Activated CD4-positive, alpha-beta memory T cell treated with anti-CD3 and anti-CD28 coated beads for 36 hours (primary cell): ENCODE data around the gene IQUB. TPM values are rescaled to one million over a fixed set of nuclear protein-coding genes. Genes with fewer than 3 reads are reported as not detected.
"Not testable (repeated sequence)": the region's sequence is repeated elsewhere in the genome, so short reads cannot be mapped to it uniquely, and the experiment has no call there.

Experiments used
- CTCF ChIA-PET: fragments of 350-600 bp; sonication (Branson Sonifier 250); formaldehyde crosslinking; loops from one replicate; lab custom pipeline; 2021; ENCODE audit warnings: antibody characterized with exemption, inconsistent platforms; lab: Charles Lee
- POLR2A ChIA-PET: fragments of 350-600 bp; sonication (Branson Sonifier 250); formaldehyde crosslinking; loops from one replicate; lab custom pipeline; 2021; ENCODE audit warnings: antibody characterized with exemption; lab: Charles Lee
- DNase-seq: peaks from one replicate; pipeline ENCODE4 v3.0.0-alpha.2; 2020
- H3K27ac Mint-ChIP-seq: one replicate; pipeline ENCODE4 v1.8.0; 2021; ENCODE audit warnings: mixed read lengths
- H3K27me3 Mint-ChIP-seq: one replicate; pipeline ENCODE4 v1.8.0; 2021; ENCODE audit warnings: mixed read lengths
- H3K36me3 Mint-ChIP-seq: one replicate; pipeline ENCODE4 v1.8.0; 2021; ENCODE audit warnings: mixed read lengths
- H3K4me1 Mint-ChIP-seq: one replicate; pipeline ENCODE4 v1.8.0; 2021; ENCODE audit warnings: low read depth, mixed read lengths
- H3K4me3 Mint-ChIP-seq: one replicate; pipeline ENCODE4 v1.8.0; 2021; ENCODE audit warnings: mild to moderate bottlenecking, mixed read lengths
- H3K9me3 Mint-ChIP-seq: one replicate; pipeline ENCODE4 v1.8.0; 2021; ENCODE audit warnings: mixed read lengths
- intact Hi-C: fragments of 100-400 bp; cut with micrococcal nuclease; formaldehyde crosslinking; loops from one replicate; pipeline ENCODE4 v1.15.1; 2023
- total RNA-seq, 2 experiments: library from RNA; stranded (reverse); gene quantifications; one replicate each; pipeline ENCODE4 v1.2.3, GENCODE V29; 2021

IQUB gene
- total RNA-seq, 2 experiments from 2014 or later, result 0.10 TPM; not detected in 1

- ChIA-PET CTCF (interaction anchor here (1.3 kb wide), 1 partner anchor 14 kb away, joined by 5 read pairs; no protein-coding TSS in a partner anchor), POLR2A (no interaction called here)
- no peaks in the 10 kb centered on the region for H3K36me3 Mint-ChIP-seq
- H3K27ac Mint-ChIP-seq, result no peak overlapping the region
- peaks cover 3% of the 10 kb centered on the region for H3K9me3 Mint-ChIP-seq
- H3K27me3 Mint-ChIP-seq, result peaks cover 15% of the 10 kb centered on the region
- H3K4me1 Mint-ChIP-seq, result no peaks in the 10 kb centered on the region
- DNase-seq, result no peak
- H3K4me3 Mint-ChIP-seq, result no peak overlapping the region
- intact Hi-C loops, result no loop called here
Measured at GRCh38 chr7:123480107-123480506, 54.3 kb downstream of the IQUB start.

DNA sequence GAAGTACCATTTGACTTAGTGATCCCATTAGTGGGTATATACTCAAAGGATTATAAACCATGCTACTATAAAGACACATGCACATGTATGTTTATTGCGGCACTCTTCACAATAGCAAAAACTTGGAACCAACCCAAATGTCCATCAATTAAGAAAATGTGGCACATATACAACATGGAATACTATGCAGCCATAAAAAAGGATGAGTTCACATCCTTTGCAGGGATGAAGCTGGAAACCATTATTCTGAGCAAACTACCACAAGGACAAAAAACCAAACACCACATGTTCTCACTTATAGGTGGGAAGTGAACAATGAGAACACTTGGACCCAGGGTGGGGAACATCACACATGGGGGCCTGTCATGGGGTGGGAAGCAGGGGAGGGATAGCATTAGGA is 56.3 kb downstream of the IQUB start:
- H3K9me3 Mint-ChIP-seq, intact Hi-C loops, DNase-seq, CTCF ChIA-PET, H3K4me3 Mint-ChIP-seq, H3K4me1 Mint-ChIP-seq, POLR2A ChIA-PET, H3K36me3 Mint-ChIP-seq, H3K27ac Mint-ChIP-seq: not testable (repeated sequence)
- H3K27me3 Mint-ChIP-seq, result peaks cover 15% of the 10 kb centered on the region

- ChIA-PET POLR2A (no interaction called here), CTCF (no interaction called here)
- intact Hi-C loops, result no loop called here
- no peak overlapping the region for H3K4me3 Mint-ChIP-seq
- H3K27ac Mint-ChIP-seq, result no peak overlapping the region
- H3K4me1 Mint-ChIP-seq, result no peaks in the 10 kb centered on the region
- H3K27me3 Mint-ChIP-seq, result peaks cover 9% of the 10 kb centered on the region
- peaks cover 3% of the 10 kb centered on the region for H3K9me3 Mint-ChIP-seq
- no peak for DNase-seq
- no peaks in the 10 kb centered on the region for H3K36me3 Mint-ChIP-seq
Measured at GRCh38 chr7:123472750-123473445, 61.5 kb downstream of the IQUB start.

GRCh38 chr7:123472327-123472726 is 62.1 kb downstream of the IQUB start:
- Mint-ChIP-seq H3K4me1 (no peaks in the 10 kb centered on the region), H3K4me3 (no peak overlapping the region), H3K27ac (no peak overlapping the region), H3K36me3 (no peaks in the 10 kb centered on the region), H3K9me3 (peaks cover 3% of the 10 kb centered on the region), H3K27me3 (peaks cover 5% of the 10 kb centered on the region)
- intact Hi-C loops, result no loop called here
- CTCF ChIA-PET, result no interaction called here
- POLR2A ChIA-PET, result no interaction called here
- DNase-seq, result no peak

- Mint-ChIP-seq H3K27me3 (no peaks in the 10 kb centered on the region), H3K4me3 (no peak overlapping the region), H3K4me1 (no peaks in the 10 kb centered on the region), H3K36me3 (no peaks in the 10 kb centered on the region), H3K27ac (no peak overlapping the region), H3K9me3 (no peaks in the 10 kb centered on the region)
- DNase-seq, result no peak
- ChIA-PET CTCF (no interaction called here), POLR2A (no interaction called here)
- intact Hi-C loops, result no loop called here
Measured at GRCh38 chr7:123468303-123468702, 66.1 kb downstream of the IQUB start.

GRCh38 chr7:123463890-123464289 is 70.5 kb downstream of the IQUB start:
- H3K4me3 Mint-ChIP-seq, result no peak overlapping the region
- POLR2A ChIA-PET, result no interaction called here

GRCh38 chr7:123460616-123461015 is 73.8 kb downstream of the IQUB start:
- intact Hi-C loops, result no loop called here
- Mint-ChIP-seq H3K27ac (no peak overlapping the region), H3K9me3 (no peaks in the 10 kb centered on the region), H3K36me3 (no peaks in the 10 kb centered on the region), H3K4me3 (no peak overlapping the region), H3K4me1 (no peaks in the 10 kb centered on the region), H3K27me3 (peaks cover 4% of the 10 kb centered on the region)
- POLR2A ChIA-PET, result no interaction called here
- no peak for DNase-seq
- CTCF ChIA-PET, result no interaction called here

More at GRCh38 chr7:123463890-123464289, 70.5 kb downstream of the IQUB start:
- intact Hi-C loops, result no loop called here
- no peaks in the 10 kb centered on the region for H3K36me3 Mint-ChIP-seq
- no peaks in the 10 kb centered on the region for H3K4me1 Mint-ChIP-seq
- H3K27me3 Mint-ChIP-seq, result peaks cover 4% of the 10 kb centered on the region
- H3K27ac Mint-ChIP-seq, result no peak overlapping the region
- no peak for DNase-seq
- CTCF ChIA-PET, result no interaction called here
- no peaks in the 10 kb centered on the region for H3K9me3 Mint-ChIP-seq

GRCh38 chr7:123455965-123456470 is 78.4 kb downstream of the IQUB start:
- Mint-ChIP-seq H3K9me3 (no peaks in the 10 kb centered on the region), H3K4me1 (no peaks in the 10 kb centered on the region), H3K4me3 (no peak overlapping the region), H3K36me3 (no peaks in the 10 kb centered on the region), H3K27me3 (no peaks in the 10 kb centered on the region), H3K27ac (no peak overlapping the region)
- DNase-seq, result no peak
- POLR2A ChIA-PET, result no interaction called here
- intact Hi-C loops, result no loop called here
- CTCF ChIA-PET, result no interaction called here

GRCh38 chr7:123440101-123440548 is 94.3 kb downstream of the IQUB start:
- Mint-ChIP-seq H3K27me3 (no peaks in the 10 kb centered on the region), H3K9me3 (no peaks in the 10 kb centered on the region), H3K27ac (no peak overlapping the region), H3K4me1 (no peaks in the 10 kb centered on the region), H3K4me3 (no peak overlapping the region), H3K36me3 (no peaks in the 10 kb centered on the region)
- ChIA-PET CTCF (no interaction called here), POLR2A (no interaction called here)
- intact Hi-C loops, result no loop called here
- no peak for DNase-seq

- no peak overlapping the region for H3K4me3 Mint-ChIP-seq
- ChIA-PET CTCF (no interaction called here), POLR2A (no interaction called here)
- intact Hi-C loops, result no loop called here
- no peaks in the 10 kb centered on the region for H3K27me3 Mint-ChIP-seq
- H3K36me3 Mint-ChIP-seq, result no peaks in the 10 kb centered on the region
- DNase-seq, result no peak
- no peak overlapping the region for H3K27ac Mint-ChIP-seq
- peaks cover 3% of the 10 kb centered on the region for H3K9me3 Mint-ChIP-seq
- H3K4me1 Mint-ChIP-seq, result no peaks in the 10 kb centered on the region
Measured at GRCh38 chr7:123439191-123439590, 95.2 kb downstream of the IQUB start.

DNA sequence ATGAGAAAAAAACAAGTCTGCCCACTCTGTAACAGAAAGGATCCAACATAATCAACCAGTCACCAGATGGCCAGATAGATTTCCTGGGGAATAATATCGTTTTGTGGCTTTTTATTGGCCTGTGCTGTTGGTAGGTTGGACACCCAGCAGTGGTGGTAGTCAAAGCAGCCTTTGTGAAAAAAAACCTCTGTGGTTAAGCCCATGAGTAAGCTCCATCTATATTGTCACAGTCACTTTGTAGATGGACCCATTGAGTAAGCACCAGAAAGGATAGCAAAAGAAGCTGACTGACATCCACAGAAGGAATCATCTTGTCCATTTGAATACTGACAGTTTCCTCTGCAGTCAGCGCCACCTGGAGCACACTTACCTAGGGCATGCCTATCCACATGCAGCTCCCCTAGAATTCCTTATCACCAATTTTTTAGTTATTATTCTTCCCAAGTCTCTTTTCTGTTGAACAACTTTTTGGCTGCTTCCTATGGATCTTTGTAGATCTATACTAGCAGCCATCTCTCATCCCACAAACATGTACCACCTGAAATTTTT is 96.9 kb downstream of the IQUB start:
- DNase-seq, result no peak
- intact Hi-C loops, result no loop called here
- ChIA-PET CTCF (no interaction called here), POLR2A (no interaction called here)
- peaks cover 3% of the 10 kb centered on the region for H3K9me3 Mint-ChIP-seq
- no peak overlapping the region for H3K27ac Mint-ChIP-seq
- H3K4me3 Mint-ChIP-seq, result no peak overlapping the region
- H3K36me3 Mint-ChIP-seq, result no peaks in the 10 kb centered on the region
- no peaks in the 10 kb centered on the region for H3K4me1 Mint-ChIP-seq
- no peaks in the 10 kb centered on the region for H3K27me3 Mint-ChIP-seq

DNA sequence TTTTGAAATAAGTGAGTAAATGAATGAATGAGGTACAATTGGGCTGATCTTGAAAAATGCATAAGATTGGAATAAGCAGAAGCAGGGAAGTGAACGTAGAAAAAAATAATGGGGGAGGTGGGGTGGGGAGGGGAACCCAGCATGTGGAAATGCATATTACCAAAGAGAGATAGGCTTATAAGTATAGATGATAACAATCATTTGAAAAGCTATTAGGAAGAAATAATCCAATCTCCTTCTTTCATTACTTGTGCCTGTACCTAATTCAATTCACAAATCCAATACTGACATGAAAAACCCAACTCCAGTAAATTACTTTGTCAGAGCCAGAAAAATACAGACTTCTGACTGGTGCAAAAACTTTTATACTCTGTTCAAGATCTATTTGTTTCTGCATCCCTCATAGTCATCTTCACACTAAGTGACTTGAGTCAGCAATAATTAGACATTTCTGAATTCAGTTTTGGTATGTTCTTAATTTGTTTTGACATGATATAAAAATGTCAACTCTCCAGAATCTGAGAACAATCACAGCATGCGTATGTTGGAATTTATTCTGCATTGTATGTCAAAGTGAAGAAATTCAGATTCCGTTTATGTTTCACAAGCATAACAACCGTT is 99.2 kb downstream of the IQUB start:
- POLR2A ChIA-PET, result no interaction called here
- Mint-ChIP-seq H3K4me1 (no peaks in the 10 kb centered on the region), H3K4me3 (no peak overlapping the region), H3K36me3 (no peaks in the 10 kb centered on the region), H3K27ac (no peak overlapping the region), H3K27me3 (no peaks in the 10 kb centered on the region), H3K9me3 (peaks cover 3% of the 10 kb centered on the region)
- CTCF ChIA-PET, result no interaction called here
- intact Hi-C loops, result no loop called here
- no peak for DNase-seq
